ENCODE results near the gene TDRD12. TPM values are rescaled to one million over a fixed set of nuclear protein-coding genes. Genes with fewer than 3 reads are reported as not detected.
A peak's percentile ranks its signal among the peaks of the same experiment; 100 is the strongest.

The TDRD12 gene
- total and polyA plus RNA-seq, 2 of the 13 experiments (the other 11 are each of a cell fraction or from before 2014, with no cell fraction given), result 0.03 to 0.40 TPM

- no peak for TF ChIP-seq HDAC6 (IDR thresholded peaks at IDR 0.05; ENCODE audit: low read depth, low read length)
- TF ChIP-seq ARID2 (CRISPR knock-in tag; IDR thresholded peaks at IDR 0.05; ENCODE audit: borderline replicate concordance), result no peak
- no peak for TF ChIP-seq IRF1 (CRISPR knock-in tag; IDR thresholded peaks at IDR 0.05; ENCODE audit: low read depth)
- peak; percentile 57 to 87; a peak in 3 of 4 replicates for TF ChIP-seq POLR2A (IDR thresholded peaks at IDR 0.05; ENCODE audit: insufficient read depth in 1 of 2, low read depth in 2 of 2, low read length in 2 of 2)
- no peak for TF ChIP-seq JUNB (CRISPR knock-in tag; IDR thresholded peaks at IDR 0.05; ENCODE audit: borderline replicate concordance)
- TF ChIP-seq ZNF770 (CRISPR knock-in tag; IDR thresholded peaks at IDR 0.05), result no peak; the same call in 1 of the 2 replicates
- no peak for TF ChIP-seq SNAPC2 (CRISPR knock-in tag; IDR thresholded peaks at IDR 0.05)
- TF ChIP-seq TFDP1 (CRISPR knock-in tag; IDR thresholded peaks at IDR 0.05; ENCODE audit: borderline replicate concordance), result 0 out of 2 replicates have a peak, but pooled peaks have one; percentile 21
- peak; percentile 77; the same call in 1 of the 2 replicates for TF ChIP-seq ZNF605 (CRISPR knock-in tag; IDR thresholded peaks at IDR 0.05)
- no peak for TF ChIP-seq ZNF780A (CRISPR knock-in tag; IDR thresholded peaks at IDR 0.05)
- peak; percentile 79 for TF ChIP-seq POLR2G (IDR thresholded peaks at IDR 0.05; ENCODE audit: low read depth, low read length)
- peak; percentile 87 for TF ChIP-seq CREB1 (IDR thresholded peaks at IDR 0.05)
- no peak for TF ChIP-seq CREB1 (CRISPR knock-in tag; IDR thresholded peaks at IDR 0.05)
- peak; percentile 72; the same call in 1 of the 2 replicates for TF ChIP-seq ZNF670 (CRISPR knock-in tag; IDR thresholded peaks at IDR 0.05; ENCODE audit: borderline replicate concordance)
- peak; percentile 57; the same call in 1 of the 2 replicates for TF ChIP-seq PATZ1 (CRISPR knock-in tag; IDR thresholded peaks at IDR 0.05)
- no peak for TF ChIP-seq USF2 (IDR thresholded peaks at IDR 0.05; ENCODE audit: low read depth, low read length)
- 0 out of 2 replicates have a peak, but pooled peaks have one; percentile 83 for TF ChIP-seq USF2 (CRISPR knock-in tag; IDR thresholded peaks at IDR 0.05; ENCODE audit: borderline replicate concordance)
- TF ChIP-seq KDM5A (IDR thresholded peaks at IDR 0.05; ENCODE audit: borderline replicate concordance, low read length), result peak; percentile 60; the same call in 1 of the 2 replicates
These were observed 44.4 kb upstream of the TDRD12 start, which contains the start of gene ANKRD27 (continued) for GRCh38 chr19:32674931-32675719.

Measured in HepG2 (cell line).